Measurements from ENCODE around the gene LARP4B. TPM values are rescaled to one million over a fixed set of nuclear protein-coding genes. Genes with fewer than 3 reads are reported as not detected.

LARP4B gene
- total RNA-seq, 4 donors from 2014 or later, result 24.9 to 47.5 (median 35.2) TPM

GRCh38 chr10:804787-805619 lies 126.5 kb downstream of the LARP4B start:
- Histone ChIP-seq H3K36me3 (peaks cover 0 to 42% of the 10 kb centered on the region in 2 donors), H3K9me3 (no peaks in the 10 kb centered on the region), H3K27ac (no peak overlapping the region), H3K4me3 (no peak overlapping the region), H3K27me3 (no peaks in the 10 kb centered on the region), H3K4me1 (peaks cover 0 to 10% (median 0%) of the 10 kb centered on the region in 3 donors)
- 63 to 85% methylated on average over 8 to 22 of the region's 53 CpGs for WGBS, 2 donors (ENCODE audit: low coverage in 1 of 2)
- TF ChIP-seq CTCF (IDR thresholded peaks at IDR 0.05), result no peak
- TF ChIP-seq POLR2AphosphoS5 (IDR thresholded peaks at IDR 0.05), result no peak
- TF ChIP-seq EP300 (IDR thresholded peaks at IDR 0.05), result no peak
- no peak for TF ChIP-seq POLR2A (IDR thresholded peaks at IDR 0.05)
- ATAC-seq, result no peak

GRCh38 chr10:804191-804781 lies 127.2 kb downstream of the LARP4B start:
- TF ChIP-seq POLR2AphosphoS5 (IDR thresholded peaks at IDR 0.05), result no peak
- no peak for TF ChIP-seq EP300 (IDR thresholded peaks at IDR 0.05)
- no peak for TF ChIP-seq CTCF (IDR thresholded peaks at IDR 0.05)
- TF ChIP-seq POLR2A (IDR thresholded peaks at IDR 0.05), result no peak
- no peak overlapping the region for H3K4me3 ChIP-seq
- WGBS, 2 donors (ENCODE audit: low coverage in 1 of 2), result 47 to 74% methylated on average over 3 to 4 of the region's 20 CpGs
- no peaks in the 10 kb centered on the region for H3K9me3 ChIP-seq
- H3K27ac ChIP-seq, result no peak overlapping the region
- H3K36me3 ChIP-seq, result peaks cover 0 to 35% of the 10 kb centered on the region in 2 donors
- no peaks in the 10 kb centered on the region for H3K27me3 ChIP-seq
- peaks cover 0 to 10% (median 0%) of the 10 kb centered on the region in 3 donors for H3K4me1 ChIP-seq
- ATAC-seq, result no peak

GRCh38 chr10:803041-803741 lies 128.3 kb downstream of the LARP4B start:
- TF ChIP-seq POLR2A (IDR thresholded peaks at IDR 0.05), result no peak
- Histone ChIP-seq H3K4me3 (no peak overlapping the region), H3K4me1 (peaks cover 0 to 10% (median 0%) of the 10 kb centered on the region in 3 donors), H3K27me3 (no peaks in the 10 kb centered on the region), H3K9me3 (no peaks in the 10 kb centered on the region), H3K27ac (no peak overlapping the region), H3K36me3 (peaks cover 0 to 24% of the 10 kb centered on the region in 2 donors)
- WGBS, 2 donors (ENCODE audit: low coverage in 1 of 2), result 85% methylated on average over 6 of the region's 25 CpGs; no CpG with 5 or more reads in 1 of the 2 donors
- no peak for ATAC-seq

GRCh38 chr10:802506-802905 lies 129.0 kb downstream of the LARP4B start:
- H3K27ac ChIP-seq, result no peak overlapping the region
- peaks cover 0 to 17% of the 10 kb centered on the region in 2 donors for H3K36me3 ChIP-seq
- no peaks in the 10 kb centered on the region for H3K9me3 ChIP-seq
- no peak overlapping the region for H3K4me3 ChIP-seq
- no peak for ATAC-seq
- WGBS, 2 donors (ENCODE audit: low coverage in 1 of 2), result 92% methylated on average over 8 of the region's 9 CpGs; no CpG with 5 or more reads in 1 of the 2 donors
- H3K27me3 ChIP-seq, result no peaks in the 10 kb centered on the region
- no peak for TF ChIP-seq EP300 (IDR thresholded peaks at IDR 0.05)
- TF ChIP-seq CTCF (IDR thresholded peaks at IDR 0.05), result no peak
- TF ChIP-seq POLR2AphosphoS5 (IDR thresholded peaks at IDR 0.05), result no peak
- no peak for TF ChIP-seq POLR2A (IDR thresholded peaks at IDR 0.05)
- H3K4me1 ChIP-seq, result peaks cover 0 to 10% (median 0%) of the 10 kb centered on the region in 3 donors

- no peaks in the 10 kb centered on the region for H3K4me1 ChIP-seq
Measured at GRCh38 chr10:797179-797578, 134.3 kb downstream of the LARP4B start.

More at GRCh38 chr10:797179-797578, 134.3 kb downstream of the LARP4B start:
- Histone ChIP-seq H3K9me3 (no peaks in the 10 kb centered on the region), H3K36me3 (no peaks in the 10 kb centered on the region), H3K4me3 (no peak overlapping the region), H3K27ac (no peak overlapping the region), H3K27me3 (no peaks in the 10 kb centered on the region)
- no peak for ATAC-seq
- WGBS, 2 donors (ENCODE audit: low coverage in 1 of 2), result 100% methylated on average over 1 of the region's 1 CpG; no CpG with 5 or more reads in 1 of the 2 donors
- TF ChIP-seq CTCF (IDR thresholded peaks at IDR 0.05), result no peak
- no peak for TF ChIP-seq EP300 (IDR thresholded peaks at IDR 0.05)
- TF ChIP-seq POLR2A (IDR thresholded peaks at IDR 0.05), result no peak
- TF ChIP-seq POLR2AphosphoS5 (IDR thresholded peaks at IDR 0.05), result no peak

Data from gastroesophageal sphincter (tissue), 4 donors.